Esophagus squamous epithelium (tissue), 4 donors: ENCODE data around the gene TAX1BP1.

Source experiments
- CTCF ChIP-seq, 6 experiments: fragments of 450-650 bp in 4 of 6; fragments of 200-600 bp in 2 of 6; sonication (generic) in 2 of 6; IDR thresholded peaks; one replicate each; pipeline ENCODE4 v1.5.1; 2016 to 2019; ENCODE audit warnings: antibody characterized with exemption in 6 of 6, mild to moderate bottlenecking in 4 of 6, moderate library complexity in 4 of 6
- POLR2A ChIP-seq, 4 donors: fragments of 450-650 bp; IDR thresholded peaks; one replicate each; pipeline ENCODE4 v1.6.1; 2017; ENCODE audit warnings: antibody characterized with exemption in 4 of 4, mild to moderate bottlenecking in 4 of 4, moderate library complexity in 3 of 4

GRCh38 chr7:27723085-27723484 lies 16.9 kb upstream of the TAX1BP1 start:
- TF ChIP-seq CTCF (IDR thresholded peaks at IDR 0.05): no peak
- no peak for TF ChIP-seq POLR2A (IDR thresholded peaks at IDR 0.05)
